HCT116 (cell line): ENCODE data around the gene ABTB2.

Experiments used
- EZH2 ChIP-seq: fragments of 200-600 bp; sonication (generic); IDR thresholded peaks from 2 replicates; pipeline ENCODE4 v1.6.1; 2017; ENCODE audit warnings: antibody characterized with exemption, mixed run types
- EZH2phosphoT487 ChIP-seq: fragments of 200-600 bp; IDR thresholded peaks from 2 replicates; pipeline ENCODE4 v1.6.1; 2018; ENCODE audit warnings: antibody characterized with exemption, borderline replicate concordance
- JUND ChIP-seq: IDR thresholded peaks from 2 replicates; pipeline ENCODE4 v1.6.1; 2012
- YY1 ChIP-seq: IDR thresholded peaks from 2 replicates; pipeline ENCODE4 v1.6.1; 2011; ENCODE audit warnings: low read length, low read depth, moderate library complexity, mild to moderate bottlenecking; ENCODE audit not compliant: insufficient replicate concordance; ENCODE audit errors: extremely low read depth
- TF ChIP-seq, protein P1 (sequence below), 3 experiments: fragments of 200-600 bp in 1 of 3; sonication (generic) in 1 of 3; IDR thresholded peaks in 2 of 3; conservative IDR thresholded peaks in 1 of 3; 2 replicates each; pipeline ENCODE4 v1.5.1; 2012 to 2017; ENCODE audit warnings: low read depth in 2 of 3, low read length in 2 of 3, antibody characterized with exemption in 1 of 3, borderline replicate concordance in 1 of 3, control low read depth in 1 of 3, mild to moderate bottlenecking in 1 of 3, mixed read lengths in 1 of 3, mixed run types in 1 of 3, moderate library complexity in 1 of 3; ENCODE audit not compliant: insufficient read depth in 1 of 3
- TF ChIP-seq, protein P2 (sequence below): IDR thresholded peaks from 2 replicates; pipeline ENCODE4 v1.6.1; 2012; ENCODE audit warnings: low read depth

DNA sequence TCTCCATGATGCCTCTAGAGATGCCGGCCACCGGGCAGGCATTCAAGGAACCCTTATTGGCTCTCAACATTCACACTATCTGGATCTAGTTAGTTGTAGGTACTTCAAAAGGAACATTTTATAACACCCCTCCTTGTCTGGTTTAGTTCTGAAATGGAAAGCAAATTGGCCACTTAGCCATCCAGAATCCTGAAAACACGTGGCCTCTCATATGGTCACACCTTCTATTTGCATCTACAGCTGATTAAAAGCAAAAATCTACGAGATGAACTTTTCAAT lies 29.2 kb downstream of the ABTB2 start:
- TF ChIP-seq, protein P1, sequence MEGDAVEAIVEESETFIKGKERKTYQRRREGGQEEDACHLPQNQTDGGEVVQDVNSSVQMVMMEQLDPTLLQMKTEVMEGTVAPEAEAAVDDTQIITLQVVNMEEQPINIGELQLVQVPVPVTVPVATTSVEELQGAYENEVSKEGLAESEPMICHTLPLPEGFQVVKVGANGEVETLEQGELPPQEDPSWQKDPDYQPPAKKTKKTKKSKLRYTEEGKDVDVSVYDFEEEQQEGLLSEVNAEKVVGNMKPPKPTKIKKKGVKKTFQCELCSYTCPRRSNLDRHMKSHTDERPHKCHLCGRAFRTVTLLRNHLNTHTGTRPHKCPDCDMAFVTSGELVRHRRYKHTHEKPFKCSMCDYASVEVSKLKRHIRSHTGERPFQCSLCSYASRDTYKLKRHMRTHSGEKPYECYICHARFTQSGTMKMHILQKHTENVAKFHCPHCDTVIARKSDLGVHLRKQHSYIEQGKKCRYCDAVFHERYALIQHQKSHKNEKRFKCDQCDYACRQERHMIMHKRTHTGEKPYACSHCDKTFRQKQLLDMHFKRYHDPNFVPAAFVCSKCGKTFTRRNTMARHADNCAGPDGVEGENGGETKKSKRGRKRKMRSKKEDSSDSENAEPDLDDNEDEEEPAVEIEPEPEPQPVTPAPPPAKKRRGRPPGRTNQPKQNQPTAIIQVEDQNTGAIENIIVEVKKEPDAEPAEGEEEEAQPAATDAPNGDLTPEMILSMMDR (IDR thresholded peaks at IDR 0.05 in 2 of 3, conservative IDR thresholded peaks at IDR 0.05 in 1 of 3; ENCODE audit: borderline replicate concordance in 1 of 3, insufficient read depth in 1 of 3, low read depth in 2 of 3, low read length in 2 of 3): no peak
- TF ChIP-seq YY1: no peak
- TF ChIP-seq, protein P2, sequence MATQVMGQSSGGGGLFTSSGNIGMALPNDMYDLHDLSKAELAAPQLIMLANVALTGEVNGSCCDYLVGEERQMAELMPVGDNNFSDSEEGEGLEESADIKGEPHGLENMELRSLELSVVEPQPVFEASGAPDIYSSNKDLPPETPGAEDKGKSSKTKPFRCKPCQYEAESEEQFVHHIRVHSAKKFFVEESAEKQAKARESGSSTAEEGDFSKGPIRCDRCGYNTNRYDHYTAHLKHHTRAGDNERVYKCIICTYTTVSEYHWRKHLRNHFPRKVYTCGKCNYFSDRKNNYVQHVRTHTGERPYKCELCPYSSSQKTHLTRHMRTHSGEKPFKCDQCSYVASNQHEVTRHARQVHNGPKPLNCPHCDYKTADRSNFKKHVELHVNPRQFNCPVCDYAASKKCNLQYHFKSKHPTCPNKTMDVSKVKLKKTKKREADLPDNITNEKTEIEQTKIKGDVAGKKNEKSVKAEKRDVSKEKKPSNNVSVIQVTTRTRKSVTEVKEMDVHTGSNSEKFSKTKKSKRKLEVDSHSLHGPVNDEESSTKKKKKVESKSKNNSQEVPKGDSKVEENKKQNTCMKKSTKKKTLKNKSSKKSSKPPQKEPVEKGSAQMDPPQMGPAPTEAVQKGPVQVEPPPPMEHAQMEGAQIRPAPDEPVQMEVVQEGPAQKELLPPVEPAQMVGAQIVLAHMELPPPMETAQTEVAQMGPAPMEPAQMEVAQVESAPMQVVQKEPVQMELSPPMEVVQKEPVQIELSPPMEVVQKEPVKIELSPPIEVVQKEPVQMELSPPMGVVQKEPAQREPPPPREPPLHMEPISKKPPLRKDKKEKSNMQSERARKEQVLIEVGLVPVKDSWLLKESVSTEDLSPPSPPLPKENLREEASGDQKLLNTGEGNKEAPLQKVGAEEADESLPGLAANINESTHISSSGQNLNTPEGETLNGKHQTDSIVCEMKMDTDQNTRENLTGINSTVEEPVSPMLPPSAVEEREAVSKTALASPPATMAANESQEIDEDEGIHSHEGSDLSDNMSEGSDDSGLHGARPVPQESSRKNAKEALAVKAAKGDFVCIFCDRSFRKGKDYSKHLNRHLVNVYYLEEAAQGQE: no peak
- no peak for TF ChIP-seq JUND
- TF ChIP-seq EZH2: no peak
- TF ChIP-seq EZH2phosphoT487: no peak
